IPS-15b (cell line): Measurements from ENCODE around the gene RNF113B.

ENCODE experiments used
- H3K27me3 ChIP-seq: one replicate; pipeline ENCODE4 v1.6.1; 2013; ENCODE audit warnings: low read length; ENCODE audit not compliant: control insufficient read depth, insufficient read depth
- H3K36me3 ChIP-seq: one replicate; pipeline ENCODE4 v1.6.1; 2013; ENCODE audit warnings: low read length; ENCODE audit not compliant: control insufficient read depth, insufficient read depth
- H3K4me1 ChIP-seq: one replicate; pipeline ENCODE4 v1.6.1; 2013; ENCODE audit warnings: mild to moderate bottlenecking, low read length; ENCODE audit not compliant: control insufficient read depth, insufficient read depth
- H3K4me3 ChIP-seq: one replicate; pipeline ENCODE4 v1.5.1; 2013; ENCODE audit warnings: low read depth, low read length
- H3K9ac ChIP-seq: one replicate; pipeline ENCODE4 v1.6.1; 2013; ENCODE audit warnings: low read depth, mild to moderate bottlenecking, low read length
- H3K9me3 ChIP-seq: one replicate; pipeline ENCODE4 v1.6.1; 2013; ENCODE audit warnings: mild to moderate bottlenecking, low read length; ENCODE audit not compliant: control insufficient read depth, insufficient read depth

The RNF113B gene

GRCh38 chr13:98187155-98187964, 10.3 kb upstream of the RNF113B start:
- Histone ChIP-seq H3K9ac (no peak overlapping the region), H3K36me3 (no peaks in the 10 kb centered on the region), H3K4me1 (no peaks in the 10 kb centered on the region), H3K9me3 (no peaks in the 10 kb centered on the region), H3K27me3 (no peaks in the 10 kb centered on the region), H3K4me3 (no peak overlapping the region)

- H3K36me3 ChIP-seq = no peaks in the 10 kb centered on the region
- no peak overlapping the region for H3K4me3 ChIP-seq
- no peak overlapping the region for H3K9ac ChIP-seq
- no peaks in the 10 kb centered on the region for H3K4me1 ChIP-seq
- H3K9me3 ChIP-seq = no peaks in the 10 kb centered on the region
- H3K27me3 ChIP-seq = no peaks in the 10 kb centered on the region
Measured at GRCh38 chr13:98184792-98185191, 7.7 kb upstream of the RNF113B start.

- no peaks in the 10 kb centered on the region for H3K36me3 ChIP-seq
- no peak overlapping the region for H3K4me3 ChIP-seq
- no peaks in the 10 kb centered on the region for H3K4me1 ChIP-seq
- no peaks in the 10 kb centered on the region for H3K9me3 ChIP-seq
- H3K9ac ChIP-seq = no peak overlapping the region
- H3K27me3 ChIP-seq = no peaks in the 10 kb centered on the region
Measured at GRCh38 chr13:98182589-98182988, 5.5 kb upstream of the RNF113B start.

GRCh38 chr13:98182153-98182552, 5.1 kb upstream of the RNF113B start:
- no peak overlapping the region for H3K9ac ChIP-seq

GRCh38 chr13:98181111-98181815, 4.2 kb upstream of the RNF113B start:
- no peak overlapping the region for H3K4me3 ChIP-seq
- no peaks in the 10 kb centered on the region for H3K9me3 ChIP-seq

More at GRCh38 chr13:98182153-98182552, 5.1 kb upstream of the RNF113B start:
- Histone ChIP-seq H3K36me3 (no peaks in the 10 kb centered on the region), H3K9me3 (no peaks in the 10 kb centered on the region), H3K4me1 (no peaks in the 10 kb centered on the region), H3K4me3 (no peak overlapping the region), H3K27me3 (no peaks in the 10 kb centered on the region)

GRCh38 chr13:98180092-98180491, 3.0 kb upstream of the RNF113B start:
- no peaks in the 10 kb centered on the region for H3K9me3 ChIP-seq
- H3K27me3 ChIP-seq = no peaks in the 10 kb centered on the region
- H3K9ac ChIP-seq = no peak overlapping the region
- no peaks in the 10 kb centered on the region for H3K4me1 ChIP-seq
- no peaks in the 10 kb centered on the region for H3K36me3 ChIP-seq
- no peak overlapping the region for H3K4me3 ChIP-seq

More at GRCh38 chr13:98181111-98181815, 4.2 kb upstream of the RNF113B start:
- Histone ChIP-seq H3K9ac (no peak overlapping the region), H3K4me1 (no peaks in the 10 kb centered on the region), H3K36me3 (no peaks in the 10 kb centered on the region), H3K27me3 (no peaks in the 10 kb centered on the region)

GRCh38 chr13:98175823-98176222, 1.2 kb downstream of the RNF113B start:
- peaks cover 25% of the 10 kb centered on the region for H3K4me1 ChIP-seq
- H3K9me3 ChIP-seq = no peaks in the 10 kb centered on the region
- no peaks in the 10 kb centered on the region for H3K27me3 ChIP-seq
- H3K36me3 ChIP-seq = no peaks in the 10 kb centered on the region
- H3K9ac ChIP-seq = no peak overlapping the region
- no peak overlapping the region for H3K4me3 ChIP-seq

- Histone ChIP-seq H3K27me3 (no peaks in the 10 kb centered on the region), H3K36me3 (no peaks in the 10 kb centered on the region), H3K4me1 (peaks cover 25% of the 10 kb centered on the region), H3K4me3 (no peak overlapping the region), H3K9me3 (no peaks in the 10 kb centered on the region), H3K9ac (no peak overlapping the region)
Measured at GRCh38 chr13:98175043-98175442, 2.0 kb downstream of the RNF113B start.

GRCh38 chr13:98174307-98174706, 2.8 kb downstream of the RNF113B start:
- no peak overlapping the region for H3K9ac ChIP-seq
- H3K27me3 ChIP-seq = no peaks in the 10 kb centered on the region
- peaks cover 25% of the 10 kb centered on the region for H3K4me1 ChIP-seq
- H3K9me3 ChIP-seq = no peaks in the 10 kb centered on the region
- H3K4me3 ChIP-seq = no peak overlapping the region
- no peaks in the 10 kb centered on the region for H3K36me3 ChIP-seq

GRCh38 chr13:98173431-98174152, 3.5 kb downstream of the RNF113B start:
- Histone ChIP-seq H3K9me3 (no peaks in the 10 kb centered on the region), H3K9ac (no peak overlapping the region), H3K27me3 (no peaks in the 10 kb centered on the region), H3K4me1 (peaks cover 27% of the 10 kb centered on the region), H3K36me3 (no peaks in the 10 kb centered on the region), H3K4me3 (no peak overlapping the region)

- Histone ChIP-seq H3K27me3 (no peaks in the 10 kb centered on the region), H3K4me1 (peaks cover 27% of the 10 kb centered on the region), H3K4me3 (no peak overlapping the region), H3K9me3 (no peaks in the 10 kb centered on the region), H3K9ac (no peak overlapping the region), H3K36me3 (no peaks in the 10 kb centered on the region)
Measured at GRCh38 chr13:98172590-98173422, 4.3 kb downstream of the RNF113B start.
